Measurements from ENCODE around the gene ADAM12.

DNA sequence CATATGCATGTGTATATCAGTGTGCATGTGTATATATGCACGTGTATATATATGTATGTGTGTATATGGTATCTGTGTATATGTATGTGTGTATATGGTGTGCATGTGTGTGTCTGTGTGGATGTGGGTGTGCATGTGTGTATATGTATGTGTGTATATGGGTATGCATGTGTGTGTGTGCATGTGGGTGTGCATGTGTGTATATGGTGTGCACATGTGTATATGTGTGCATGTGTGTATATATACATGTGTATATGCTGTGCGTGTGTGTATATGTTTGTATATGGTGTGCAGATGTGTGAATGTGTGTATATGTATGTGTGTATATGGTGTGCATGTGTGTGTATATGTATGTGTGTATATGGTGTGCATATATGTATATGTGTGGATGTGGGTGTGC lies 245.2 kb downstream of the ADAM12 start:
- TF ChIP-seq EP300 (IDR thresholded peaks at IDR 0.05; ENCODE audit: borderline replicate concordance in 1 of 2, control insufficient read depth in 1 of 2, low read depth in 2 of 2, low read length in 2 of 2) (no peak), EED (IDR thresholded peaks at IDR 0.05; ENCODE audit: low read depth) (no peak), RAD51 (IDR thresholded peaks at IDR 0.05) (no peak), ASH2L (IDR thresholded peaks at IDR 0.05; ENCODE audit: borderline replicate concordance, low read depth) (no peak), ESRRA (IDR thresholded peaks at IDR 0.05; ENCODE audit: low read length) (no peak), EZH2 (IDR thresholded peaks at IDR 0.05; ENCODE audit: borderline replicate concordance, control insufficient read depth, low read depth, low read length) (no peak), SUPT20H (IDR thresholded peaks at IDR 0.05; ENCODE audit: borderline replicate concordance, control insufficient read depth, low read depth, low read length) (no peak), ZBTB4 (CRISPR knock-in tag; IDR thresholded peaks at IDR 0.05) (no peak), RBBP5 (conservative IDR thresholded peaks at IDR 0.05) (no peak), ZSCAN29 (IDR thresholded peaks at IDR 0.05) (no peak), USF2 (IDR thresholded peaks at IDR 0.05; ENCODE audit: borderline replicate concordance, low read depth, low read length) (no peak), ZZZ3 (IDR thresholded peaks at IDR 0.05; ENCODE audit: control insufficient read depth, insufficient read length, low read depth) (no peak)
- TF ChIP-seq, protein P1, sequence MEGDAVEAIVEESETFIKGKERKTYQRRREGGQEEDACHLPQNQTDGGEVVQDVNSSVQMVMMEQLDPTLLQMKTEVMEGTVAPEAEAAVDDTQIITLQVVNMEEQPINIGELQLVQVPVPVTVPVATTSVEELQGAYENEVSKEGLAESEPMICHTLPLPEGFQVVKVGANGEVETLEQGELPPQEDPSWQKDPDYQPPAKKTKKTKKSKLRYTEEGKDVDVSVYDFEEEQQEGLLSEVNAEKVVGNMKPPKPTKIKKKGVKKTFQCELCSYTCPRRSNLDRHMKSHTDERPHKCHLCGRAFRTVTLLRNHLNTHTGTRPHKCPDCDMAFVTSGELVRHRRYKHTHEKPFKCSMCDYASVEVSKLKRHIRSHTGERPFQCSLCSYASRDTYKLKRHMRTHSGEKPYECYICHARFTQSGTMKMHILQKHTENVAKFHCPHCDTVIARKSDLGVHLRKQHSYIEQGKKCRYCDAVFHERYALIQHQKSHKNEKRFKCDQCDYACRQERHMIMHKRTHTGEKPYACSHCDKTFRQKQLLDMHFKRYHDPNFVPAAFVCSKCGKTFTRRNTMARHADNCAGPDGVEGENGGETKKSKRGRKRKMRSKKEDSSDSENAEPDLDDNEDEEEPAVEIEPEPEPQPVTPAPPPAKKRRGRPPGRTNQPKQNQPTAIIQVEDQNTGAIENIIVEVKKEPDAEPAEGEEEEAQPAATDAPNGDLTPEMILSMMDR (IDR thresholded peaks at IDR 0.05 in 2 of 3, conservative IDR thresholded peaks at IDR 0.05 in 1 of 3; ENCODE audit: control insufficient read depth in 2 of 3, extremely low read depth in 1 of 3, insufficient read depth in 1 of 3, low read depth in 3 of 3, low read length in 3 of 3), result no peak
- TF ChIP-seq, protein P2, sequence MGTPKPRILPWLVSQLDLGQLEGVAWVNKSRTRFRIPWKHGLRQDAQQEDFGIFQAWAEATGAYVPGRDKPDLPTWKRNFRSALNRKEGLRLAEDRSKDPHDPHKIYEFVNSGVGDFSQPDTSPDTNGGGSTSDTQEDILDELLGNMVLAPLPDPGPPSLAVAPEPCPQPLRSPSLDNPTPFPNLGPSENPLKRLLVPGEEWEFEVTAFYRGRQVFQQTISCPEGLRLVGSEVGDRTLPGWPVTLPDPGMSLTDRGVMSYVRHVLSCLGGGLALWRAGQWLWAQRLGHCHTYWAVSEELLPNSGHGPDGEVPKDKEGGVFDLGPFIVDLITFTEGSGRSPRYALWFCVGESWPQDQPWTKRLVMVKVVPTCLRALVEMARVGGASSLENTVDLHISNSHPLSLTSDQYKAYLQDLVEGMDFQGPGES (IDR thresholded peaks at IDR 0.05), result no peak

All from GM12878 (cell line).